Kidney (tissue), 14 donors: ENCODE measurements around the gene SIK3. TPM values are rescaled to one million over a fixed set of nuclear protein-coding genes. Genes with fewer than 3 reads are reported as not detected.

ENCODE experiments used
- DNase-seq, 5 donors: peaks; one replicate each; pipeline ENCODE4 v3.0.0-alpha.2; 2013 to 2020
- FAIRE-seq: peaks from 2 replicates; lab custom pipeline; 2012; peaks lifted over from hg19 to GRCh38; lab: Jason Lieb, UNC
- H3K27ac ChIP-seq, 2 donors: one replicate each; pipeline ENCODE4 v1.7.0; 2013; ENCODE audit warnings: low read depth in 2 of 2, low read length in 2 of 2, inconsistent platforms in 1 of 2
- H3K27me3 ChIP-seq: one replicate; pipeline ENCODE4 v1.7.1; 2013; ENCODE audit warnings: low read length, inconsistent platforms; ENCODE audit not compliant: control insufficient read depth, insufficient read depth
- H3K36me3 ChIP-seq, 3 donors: one replicate each; pipeline versions ENCODE4 v1.7.0 to v1.7.1; 2013; ENCODE audit warnings: low read length in 3 of 3, control low read depth in 1 of 3, inconsistent platforms in 1 of 3; ENCODE audit not compliant: insufficient read depth in 3 of 3, control insufficient read depth in 2 of 3
- H3K4me1 ChIP-seq, 3 donors: one replicate each; pipeline versions ENCODE4 v1.7.0 to v1.7.1; 2013; ENCODE audit warnings: low read length in 3 of 3, inconsistent platforms in 1 of 3, low read depth in 1 of 3; ENCODE audit not compliant: control insufficient read depth in 2 of 3, insufficient read depth in 2 of 3
- H3K4me3 ChIP-seq, 3 donors: one replicate each; pipeline versions ENCODE4 v1.7.0 to v1.8.1; 2013; ENCODE audit warnings: low read length in 3 of 3, control low read depth in 1 of 3, inconsistent platforms in 1 of 3
- H3K9ac ChIP-seq, 3 donors: one replicate each; pipeline versions ENCODE4 v1.7.0 to v1.7.1; 2013; ENCODE audit warnings: low read length in 3 of 3, control low read depth in 1 of 3, inconsistent platforms in 1 of 3
- H3K9me3 ChIP-seq, 3 donors: one replicate each; pipeline versions ENCODE4 v1.7.0 to v1.7.1; 2013; ENCODE audit warnings: low read length in 3 of 3, control low read depth in 1 of 3, inconsistent platforms in 1 of 3; ENCODE audit not compliant: control insufficient read depth in 2 of 3, insufficient read depth in 1 of 3
- CTCF ChIP-seq: IDR thresholded peaks from 3 replicates; pipeline ENCODE4 v1.5.1; 2012; ENCODE audit warnings: mild to moderate bottlenecking, moderate library complexity, borderline replicate concordance; ENCODE audit not compliant: insufficient read depth; ENCODE audit errors: extremely low read depth
- intact Hi-C: fragments of 100-400 bp; cut with DNase I; formaldehyde crosslinking; loops from one replicate; pipeline ENCODE4 v1.11.1; 2022
- polyA plus RNA-seq: library from polyadenylated mRNA; stranded (reverse); fragments of 350-450 nt; fragmentation: Illumina TruSeq; extraction: RNeasy Lipid Tissue Mini Kit (QIAGEN cat#74804); gene quantifications from one replicate; pipeline ENCODE4 v1.2.3, GENCODE V29; 2014; ENCODE audit warnings: low read depth, low replicate concordance; ENCODE audit not compliant: insufficient read depth
- total RNA-seq: library from RNA; stranded (reverse); fragmentation: NEBNext Ultra II Directional; extraction: Animal tissue kit (Norgen Biotek cat#: 25700); gene quantifications from one replicate; pipeline ENCODE4 v1.2.1, GENCODE V29; 2021
- donor health status: control.
- donor health status: control.
- donor health status: control.
- donor health status: control.
- donor health status: control.
- donor health status: DM: yes; HTN: yes; CAD: no.
- donor health status: Normal renal cell carcinoma (clear cell type).

The SIK3 gene
- total and polyA plus RNA-seq, 2 donors from 2014 or later = 12.3 to 50.7 TPM

GRCh38 chr11:116829525-116830183, 268.6 kb downstream of the SIK3 start, which contains the start of gene APOC3:
TSS of gene APOC3 (plus strand) at chr11:116829907. CDS start at chr11:116830583, 676 bp downstream.
- intact Hi-C loops = no loop called here
- no peaks in the 10 kb centered on the region for H3K27me3 ChIP-seq
- no peak within 1 kb of the TSS for H3K9ac ChIP-seq
- no peak for FAIRE-seq
- no peaks in the 10 kb centered on the region for H3K36me3 ChIP-seq
- H3K4me1 ChIP-seq = no peaks in the 10 kb centered on the region
- H3K4me3 ChIP-seq = no peak within 1 kb of the TSS
- H3K27ac ChIP-seq = no peak within 1 kb of the TSS
- H3K9me3 ChIP-seq = no peaks in the 10 kb centered on the region
- peak in 2 of 5 donors; percentile 8 to 37 for DNase-seq
- no peak for TF ChIP-seq CTCF

DNA sequence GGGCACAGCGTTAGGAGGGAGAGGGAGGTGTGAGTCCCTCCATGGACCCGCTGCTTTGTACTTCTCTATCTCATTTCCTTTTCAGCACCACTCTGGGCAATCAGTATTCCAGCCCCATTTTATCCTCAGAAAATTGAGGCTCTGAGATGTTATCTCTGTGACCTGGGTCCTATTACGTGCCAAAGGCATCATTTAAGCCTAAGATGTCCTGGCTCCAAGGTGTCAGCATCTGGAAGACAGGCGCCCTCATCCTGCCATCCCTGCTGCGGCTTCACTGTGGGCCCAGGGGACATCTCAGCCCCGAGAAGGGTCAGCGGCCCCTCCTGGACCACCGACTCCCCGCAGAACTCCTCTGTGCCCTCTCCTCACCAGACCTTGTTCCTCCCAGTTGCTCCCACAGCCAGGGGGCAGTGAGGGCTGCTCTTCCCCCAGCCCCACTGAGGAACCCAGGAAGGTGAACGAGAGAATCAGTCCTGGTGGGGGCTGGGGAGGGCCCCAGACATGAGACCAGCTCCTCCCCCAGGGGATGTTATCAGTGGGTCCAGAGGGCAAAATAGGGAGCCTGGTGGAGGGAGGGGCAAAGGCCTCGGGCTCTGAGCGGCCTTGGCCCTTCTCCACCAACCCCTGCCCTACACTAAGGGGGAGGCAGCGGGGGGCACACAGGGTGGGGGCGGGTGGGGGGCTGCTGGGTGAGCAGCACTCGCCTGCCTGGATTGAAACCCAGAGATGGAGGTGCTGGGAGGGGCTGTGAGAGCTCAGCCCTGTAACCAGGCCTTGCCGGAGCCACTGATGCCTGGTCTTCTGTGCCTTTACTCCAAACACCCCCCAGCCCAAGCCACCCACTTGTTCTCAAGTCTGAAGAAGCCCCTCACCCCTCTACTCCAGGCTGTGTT, 269.4 kb downstream of the SIK3 start:
- Histone ChIP-seq H3K36me3 (no peaks in the 10 kb centered on the region), H3K27me3 (no peaks in the 10 kb centered on the region), H3K4me1 (no peaks in the 10 kb centered on the region), H3K27ac (no peak overlapping the region), H3K4me3 (no peak overlapping the region), H3K9me3 (no peaks in the 10 kb centered on the region), H3K9ac (no peak overlapping the region)
- no peak for TF ChIP-seq CTCF
- intact Hi-C loops = no loop called here
- DNase-seq (no peak), FAIRE-seq (no peak)

DNA sequence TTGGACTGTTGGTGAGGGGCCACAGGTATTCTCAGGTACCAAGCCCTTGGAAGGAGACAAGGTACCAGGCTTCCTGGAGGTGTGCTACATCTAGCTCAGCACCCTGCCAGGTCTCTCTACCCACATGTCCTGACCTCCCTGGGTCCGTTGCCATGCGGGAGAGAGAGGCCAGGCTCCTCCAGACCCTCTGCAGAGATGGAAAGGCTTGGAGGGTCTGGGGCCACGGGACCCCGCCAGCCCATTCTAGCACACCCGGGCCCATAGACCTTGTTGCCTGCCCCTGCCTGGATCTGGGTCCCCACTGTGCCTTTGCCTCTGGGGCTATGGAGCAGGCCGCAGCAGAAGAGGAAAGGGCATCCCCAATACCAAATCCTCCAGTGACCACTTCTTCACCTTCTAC, 270.8 kb downstream of the SIK3 start:
- TF ChIP-seq CTCF = no peak
- Histone ChIP-seq H3K27me3 (no peaks in the 10 kb centered on the region), H3K27ac (no peak overlapping the region), H3K9ac (no peak overlapping the region), H3K4me3 (no peak overlapping the region), H3K36me3 (no peaks in the 10 kb centered on the region), H3K9me3 (no peaks in the 10 kb centered on the region), H3K4me1 (no peaks in the 10 kb centered on the region)
- DNase-seq (no peak), FAIRE-seq (no peak)
- intact Hi-C loops = no loop called here
